Measurements from ENCODE around the gene SIN3A. TPM values are rescaled to one million over a fixed set of nuclear protein-coding genes. Genes with fewer than 3 reads are reported as not detected.

The SIN3A gene
- total and polyA plus RNA-seq, 2 experiments from 2014 or later, result 13.9 to 27.7 TPM

- Histone ChIP-seq H3K4me2 (ENCODE audit: unreplicated experiment) (no peak overlapping the region), H3K4me1 (ENCODE audit: insufficient read depth) (peaks cover 13% of the 10 kb centered on the region; the same call in 1 of the 2 replicates), H3K27me3 (replicated peaks; ENCODE audit: insufficient read depth) (no peaks in the 10 kb centered on the region), H3K79me2 (ENCODE audit: insufficient read depth) (peaks cover 10% of the 10 kb centered on the region), H3K27ac (no peak overlapping the region), H4K20me1 (ENCODE audit: insufficient read depth) (no peaks in the 10 kb centered on the region), H3K9me2 (ENCODE audit: insufficient read depth) (no peaks in the 10 kb centered on the region), H3K36me3 (ENCODE audit: low read depth) (no peaks in the 10 kb centered on the region), H3K9ac (no peak overlapping the region), H2AFZ (no peak overlapping the region), H3K4me3 (no peak overlapping the region), H3F3A (ENCODE audit: insufficient read depth) (peaks cover 13% of the 10 kb centered on the region), H3K9me3 (ENCODE audit: low read depth) (no peaks in the 10 kb centered on the region)
- in situ Hi-C loops (cut with MboI), result no loop called here
- no peak for DNase-seq
- TF ChIP-seq EZH2phosphoT487 (IDR thresholded peaks at IDR 0.05; ENCODE audit: insufficient read depth, low read depth) (no peak), EZH2 (IDR thresholded peaks at IDR 0.05; ENCODE audit: insufficient read depth, poor library complexity, severe bottlenecking) (no peak)
- 90 to 97% methylated on average over 6 of the region's 6 CpGs for WGBS, 2 experiments (ENCODE audit: low coverage in 1 of 2, low lambda C conversion rate in 2 of 2, missing lambda C conversion rate in 2 of 2)
These were observed 86.6 kb downstream of the SIN3A start for GRCh38 chr15:75364881-75365280.

DNA sequence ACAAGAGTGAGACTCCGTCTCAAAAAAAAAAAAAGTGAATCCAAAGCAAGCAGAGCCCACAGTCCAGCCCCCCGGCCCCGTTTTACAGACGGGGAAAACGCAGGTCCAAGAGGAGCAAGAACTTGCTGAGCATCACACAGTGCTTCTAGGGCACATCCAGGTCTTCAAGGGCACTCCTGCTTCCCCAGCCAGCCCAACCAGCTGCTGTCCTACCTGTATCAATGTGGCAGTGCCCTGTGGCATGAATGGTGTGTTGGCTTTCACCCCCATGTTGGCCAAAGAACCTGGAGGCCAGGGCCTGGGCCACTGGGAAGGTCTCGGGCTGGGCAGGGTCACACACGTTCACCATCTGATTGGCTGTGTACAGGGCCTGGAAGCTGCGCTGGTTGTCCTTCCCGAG is 87.7 kb downstream of the SIN3A start:
- H4K20me1 ChIP-seq (ENCODE audit: insufficient read depth), result no peaks in the 10 kb centered on the region
- H3K27ac ChIP-seq, result no peak overlapping the region
- no peaks in the 10 kb centered on the region for H3K9me2 ChIP-seq (ENCODE audit: insufficient read depth)
- no peak for DNase-seq
- no peak overlapping the region for H3K4me3 ChIP-seq
- no peaks in the 10 kb centered on the region for H3K27me3 ChIP-seq (replicated peaks; ENCODE audit: insufficient read depth)
- WGBS, 2 experiments (ENCODE audit: low coverage in 1 of 2, low lambda C conversion rate in 2 of 2, missing lambda C conversion rate in 2 of 2), result 83 to 84% methylated on average over 6 to 9 of the region's 9 CpGs
- H3K79me2 ChIP-seq (ENCODE audit: insufficient read depth), result no peaks in the 10 kb centered on the region
- H3K9ac ChIP-seq, result no peak overlapping the region
- peaks cover 4% of the 10 kb centered on the region; the same call in 1 of the 2 replicates for H3K4me1 ChIP-seq (ENCODE audit: insufficient read depth)
- TF ChIP-seq EZH2phosphoT487 (IDR thresholded peaks at IDR 0.05; ENCODE audit: insufficient read depth, low read depth) (no peak), EZH2 (IDR thresholded peaks at IDR 0.05; ENCODE audit: insufficient read depth, poor library complexity, severe bottlenecking) (no peak)
- H3F3A ChIP-seq (ENCODE audit: insufficient read depth), result peaks cover 2% of the 10 kb centered on the region; the same call in 1 of the 2 replicates
- H2AFZ ChIP-seq, result no peak overlapping the region
- in situ Hi-C loops (cut with MboI), result no loop called here
- H3K36me3 ChIP-seq (ENCODE audit: low read depth), result no peaks in the 10 kb centered on the region
- no peak overlapping the region for H3K4me2 ChIP-seq (ENCODE audit: unreplicated experiment)
- H3K9me3 ChIP-seq (ENCODE audit: low read depth), result no peaks in the 10 kb centered on the region

- H3K27me3 ChIP-seq (replicated peaks; ENCODE audit: insufficient read depth), result no peaks in the 10 kb centered on the region
- no peak overlapping the region for H2AFZ ChIP-seq
- WGBS, 2 experiments (ENCODE audit: low coverage in 1 of 2, low lambda C conversion rate in 2 of 2, missing lambda C conversion rate in 2 of 2), result 91 to 93% methylated on average over 7 of the region's 7 CpGs
- no peaks in the 10 kb centered on the region for H3K36me3 ChIP-seq (ENCODE audit: low read depth)
- no peaks in the 10 kb centered on the region for H3K79me2 ChIP-seq (ENCODE audit: insufficient read depth)
- H3K9me2 ChIP-seq (ENCODE audit: insufficient read depth), result no peaks in the 10 kb centered on the region
- no peak overlapping the region for H3K9ac ChIP-seq
- no peak for TF ChIP-seq EZH2 (IDR thresholded peaks at IDR 0.05; ENCODE audit: insufficient read depth, poor library complexity, severe bottlenecking)
- TF ChIP-seq EZH2phosphoT487 (IDR thresholded peaks at IDR 0.05; ENCODE audit: insufficient read depth, low read depth), result no peak
- H3K4me1 ChIP-seq (ENCODE audit: insufficient read depth), result peaks cover 4% of the 10 kb centered on the region; the same call in 1 of the 2 replicates
- in situ Hi-C loops (cut with MboI), result no loop called here
- H3K27ac ChIP-seq, result no peak overlapping the region
- DNase-seq, result no peak
- H3K4me2 ChIP-seq (ENCODE audit: unreplicated experiment), result no peak overlapping the region
- H4K20me1 ChIP-seq (ENCODE audit: insufficient read depth), result no peaks in the 10 kb centered on the region
- no peaks in the 10 kb centered on the region for H3F3A ChIP-seq (ENCODE audit: insufficient read depth)
- H3K4me3 ChIP-seq, result no peak overlapping the region
- H3K9me3 ChIP-seq (ENCODE audit: low read depth), result no peaks in the 10 kb centered on the region
These were observed 88.7 kb downstream of the SIN3A start for GRCh38 chr15:75362642-75363249.

GRCh38 chr15:75361989-75362641 is 89.4 kb downstream of the SIN3A start:
- Histone ChIP-seq H3K27ac (no peak overlapping the region), H3K9me3 (ENCODE audit: low read depth) (no peaks in the 10 kb centered on the region), H3K9me2 (ENCODE audit: insufficient read depth) (no peaks in the 10 kb centered on the region), H3K4me2 (ENCODE audit: unreplicated experiment) (no peak overlapping the region), H2AFZ (no peak overlapping the region), H3F3A (ENCODE audit: insufficient read depth) (no peaks in the 10 kb centered on the region), H3K4me3 (no peak overlapping the region), H4K20me1 (ENCODE audit: insufficient read depth) (no peaks in the 10 kb centered on the region), H3K9ac (no peak overlapping the region), H3K27me3 (replicated peaks; ENCODE audit: insufficient read depth) (no peaks in the 10 kb centered on the region), H3K4me1 (ENCODE audit: insufficient read depth) (no peaks in the 10 kb centered on the region), H3K79me2 (ENCODE audit: insufficient read depth) (no peaks in the 10 kb centered on the region), H3K36me3 (ENCODE audit: low read depth) (no peaks in the 10 kb centered on the region)
- WGBS, 2 experiments (ENCODE audit: low coverage in 1 of 2, low lambda C conversion rate in 2 of 2, missing lambda C conversion rate in 2 of 2), result 92 to 93% methylated on average over 13 of the region's 13 CpGs
- in situ Hi-C loops (cut with MboI), result no loop called here
- no peak for DNase-seq
- TF ChIP-seq EZH2 (IDR thresholded peaks at IDR 0.05; ENCODE audit: insufficient read depth, poor library complexity, severe bottlenecking) (no peak), EZH2phosphoT487 (IDR thresholded peaks at IDR 0.05; ENCODE audit: insufficient read depth, low read depth) (no peak)

Data from GM23248 (cell line).